HepG2 (cell line): Measurements from ENCODE around the gene HLCS.

Experiments used
- CTCF ChIP-seq: sonication (generic); formaldehyde crosslinking; IDR thresholded peaks from 2 replicates; pipeline ENCODE4 v1.5.0; 2020; ENCODE audit warnings: mild to moderate bottlenecking, missing genetic modification reagents, moderate library complexity
- FOXJ3 ChIP-seq: sonication (generic); formaldehyde crosslinking; IDR thresholded peaks from 2 replicates; pipeline ENCODE4 v1.4.0; 2020; ENCODE audit warnings: missing genetic modification reagents, mild to moderate bottlenecking, borderline replicate concordance
- HOXA3 ChIP-seq: sonication (generic); formaldehyde crosslinking; IDR thresholded peaks from 2 replicates; pipeline ENCODE4 v1.5.0; 2020; ENCODE audit warnings: missing genetic modification reagents
- KDM1A ChIP-seq: IDR thresholded peaks from 2 replicates; pipeline ENCODE4 v1.6.1; 2016; ENCODE audit warnings: missing compliant biosample characterization
- KLF11 ChIP-seq: IDR thresholded peaks from 2 replicates; pipeline ENCODE4 v1.6.1; 2016; ENCODE audit warnings: missing compliant biosample characterization
- MAX ChIP-seq: IDR thresholded peaks from 2 replicates; pipeline ENCODE4 v1.6.1; 2012; ENCODE audit warnings: inconsistent platforms
- POLR2AphosphoS5 ChIP-seq: IDR thresholded peaks from 2 replicates; pipeline ENCODE4 v1.6.1; 2012; ENCODE audit warnings: low read depth, low read length
- SMAD3 ChIP-seq: sonication (generic); formaldehyde crosslinking; IDR thresholded peaks from 2 replicates; pipeline ENCODE4 v1.4.0; 2020; ENCODE audit warnings: missing genetic modification reagents
- SP1 ChIP-seq, 2 experiments: fragments of 450-650 bp in 1 of 2; sonication (generic) in 1 of 2; formaldehyde crosslinking in 1 of 2; IDR thresholded peaks; 2 replicates each; pipeline versions ENCODE4 v1.4.0 to v1.6.1; 2016 to 2020; ENCODE audit warnings: missing genetic modification reagents in 1 of 2
- TCF12 ChIP-seq, 2 experiments: fragments of 450-650 bp in 1 of 2; sonication (generic) in 1 of 2; formaldehyde crosslinking in 1 of 2; IDR thresholded peaks; 2 replicates each; pipeline versions ENCODE4 v1.6.1 to v1.8.0; 2017 to 2022; ENCODE audit warnings: antibody characterized with exemption in 1 of 2, mild to moderate bottlenecking in 1 of 2, missing genetic modification reagents in 1 of 2, moderate library complexity in 1 of 2
- TEAD2 ChIP-seq: sonication (generic); formaldehyde crosslinking; IDR thresholded peaks from 2 replicates; pipeline ENCODE4 v1.9.0; 2021; ENCODE audit warnings: missing genetic modification reagents
- ZNF280D ChIP-seq: sonication (generic); formaldehyde crosslinking; IDR thresholded peaks from 2 replicates; pipeline ENCODE4 v1.5.1; 2020; ENCODE audit warnings: mild to moderate bottlenecking, missing genetic modification reagents
- ZSCAN30 ChIP-seq: sonication (generic); formaldehyde crosslinking; IDR thresholded peaks from 2 replicates; pipeline ENCODE4 v1.5.0; 2020; ENCODE audit warnings: mild to moderate bottlenecking, missing genetic modification reagents

- TF ChIP-seq CTCF (CRISPR knock-in tag), result no peak
- TF ChIP-seq FOXJ3 (CRISPR knock-in tag), result no peak
- no peak for TF ChIP-seq ZSCAN30 (CRISPR knock-in tag)
- TF ChIP-seq KDM1A (CRISPR knock-in tag), result no peak
- TF ChIP-seq SMAD3, result no peak
- no peak for TF ChIP-seq HOXA3 (CRISPR knock-in tag)
- TF ChIP-seq MAX, result no peak
- TF ChIP-seq ZNF280D (CRISPR knock-in tag), result no peak
- TF ChIP-seq POLR2AphosphoS5, result no peak
- TF ChIP-seq TEAD2 (CRISPR knock-in tag), result no peak
- TF ChIP-seq SP1 (IDR thresholded peaks at IDR 0.05), result no peak
- TF ChIP-seq SP1 (CRISPR knock-in tag; IDR thresholded peaks at IDR 0.05), result no peak
- TF ChIP-seq TCF12 (IDR thresholded peaks at IDR 0.05), result no peak
- TF ChIP-seq TCF12 (CRISPR knock-in tag; IDR thresholded peaks at IDR 0.05), result no peak
- TF ChIP-seq KLF11, result no peak
Measured at GRCh38 chr21:36766511-36766910, 200.0 kb downstream of the HLCS start.
